NCI-H345 (cell line): Measurements from ENCODE around the gene ARL8B.
A peak's percentile ranks its signal among the peaks of the same experiment; 100 is the strongest.

Source experiments
- DNase-seq: peaks from one replicate; lab custom pipeline; 2025; lab: John Stamatoyannopoulos, UW

Gene ARL8B

GRCh38 chr3:5187156-5187919 lies 65.2 kb downstream of the ARL8B start, which contains the start of gene EDEM1:
TSS of gene EDEM1 (plus strand) at chr3:5187707. CDS start at chr3:5187806, 99 bp downstream.
- DNase-seq: peak; percentile 85

DNA sequence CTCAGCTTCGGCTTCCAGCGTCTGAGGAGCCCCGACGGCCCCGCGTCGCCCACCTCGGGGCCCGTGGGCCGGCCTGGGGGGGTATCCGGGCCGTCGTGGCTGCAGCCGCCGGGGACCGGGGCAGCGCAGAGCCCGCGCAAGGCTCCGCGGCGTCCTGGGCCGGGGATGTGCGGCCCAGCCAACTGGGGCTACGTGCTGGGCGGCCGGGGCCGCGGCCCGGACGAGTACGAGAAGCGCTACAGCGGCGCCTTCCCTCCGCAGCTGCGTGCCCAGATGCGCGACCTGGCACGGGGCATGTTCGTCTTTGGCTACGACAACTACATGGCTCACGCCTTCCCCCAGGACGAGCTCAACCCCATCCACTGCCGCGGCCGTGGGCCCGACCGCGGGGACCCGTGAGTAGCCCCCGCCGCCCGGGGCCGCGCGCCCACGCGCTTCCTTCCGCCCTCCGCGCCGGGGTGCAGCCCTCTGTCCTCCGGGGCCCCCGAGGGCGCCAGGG lies 65.9 kb downstream of the ARL8B start:
- DNase-seq: no peak

GRCh38 chr3:5188419-5189221 lies 66.5 kb downstream of the ARL8B start:
- peak; percentile 8 for DNase-seq

GRCh38 chr3:5190147-5190791 lies 68.2 kb downstream of the ARL8B start:
- DNase-seq: no peak

GRCh38 chr3:5191555-5192304 lies 69.6 kb downstream of the ARL8B start:
- DNase-seq: no peak

DNA sequence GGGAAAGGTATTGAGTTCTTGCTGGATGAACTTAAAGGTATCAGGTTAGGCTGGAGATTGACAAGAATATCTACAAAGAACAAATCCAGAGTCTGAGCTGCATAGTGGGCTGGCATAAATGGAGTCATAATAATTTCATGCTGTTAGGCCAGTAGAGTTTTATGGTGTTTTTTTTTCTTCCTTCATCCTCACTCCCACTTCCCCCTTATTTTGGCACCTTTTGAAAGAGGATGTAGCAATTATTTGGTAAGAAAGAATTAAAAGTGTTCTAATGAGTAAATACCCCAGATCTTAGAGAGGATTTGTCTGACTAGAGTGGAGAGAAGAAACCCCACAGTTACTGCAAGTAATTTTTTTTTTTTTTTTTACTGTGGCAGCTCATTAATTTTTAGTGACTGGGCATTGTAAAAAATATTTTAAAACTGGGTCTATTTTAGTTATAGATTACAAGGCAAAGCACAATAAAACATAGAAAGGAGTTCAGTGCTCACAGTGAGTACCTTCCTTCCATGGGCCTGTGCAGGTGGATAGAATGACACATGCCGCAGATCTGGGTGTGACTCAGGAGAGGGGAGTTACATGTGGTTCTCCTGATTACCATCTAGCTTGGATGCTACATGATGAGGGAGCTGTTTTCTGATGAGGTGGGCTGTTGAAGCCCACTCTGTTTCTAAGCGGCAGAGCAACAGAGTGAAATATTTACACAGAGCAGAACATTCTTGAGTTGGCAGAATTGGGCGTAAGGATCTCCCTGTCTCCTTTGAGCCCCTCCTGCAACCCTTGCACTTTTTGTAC lies 70.7 kb downstream of the ARL8B start:
- DNase-seq: no peak

DNA sequence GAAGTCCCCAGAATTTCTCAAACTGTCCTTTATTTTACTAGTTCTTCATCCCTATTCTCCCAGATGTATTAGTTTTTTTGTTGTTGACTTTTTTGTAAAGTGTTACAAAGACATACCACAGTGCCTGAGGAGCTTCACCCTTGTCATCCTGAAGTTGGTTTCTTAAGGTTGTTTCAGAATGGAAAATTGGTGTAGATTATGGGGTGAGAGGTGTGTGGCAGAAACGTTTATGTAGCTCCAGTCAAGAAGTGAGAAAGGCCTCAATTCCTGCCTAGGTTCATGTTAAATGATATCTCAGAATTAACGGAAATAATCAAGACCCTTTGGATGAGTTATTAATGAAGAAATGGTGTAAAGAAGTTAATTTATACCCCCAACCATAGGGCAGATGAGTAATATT lies 72.2 kb downstream of the ARL8B start:
- DNase-seq: no peak

DNA sequence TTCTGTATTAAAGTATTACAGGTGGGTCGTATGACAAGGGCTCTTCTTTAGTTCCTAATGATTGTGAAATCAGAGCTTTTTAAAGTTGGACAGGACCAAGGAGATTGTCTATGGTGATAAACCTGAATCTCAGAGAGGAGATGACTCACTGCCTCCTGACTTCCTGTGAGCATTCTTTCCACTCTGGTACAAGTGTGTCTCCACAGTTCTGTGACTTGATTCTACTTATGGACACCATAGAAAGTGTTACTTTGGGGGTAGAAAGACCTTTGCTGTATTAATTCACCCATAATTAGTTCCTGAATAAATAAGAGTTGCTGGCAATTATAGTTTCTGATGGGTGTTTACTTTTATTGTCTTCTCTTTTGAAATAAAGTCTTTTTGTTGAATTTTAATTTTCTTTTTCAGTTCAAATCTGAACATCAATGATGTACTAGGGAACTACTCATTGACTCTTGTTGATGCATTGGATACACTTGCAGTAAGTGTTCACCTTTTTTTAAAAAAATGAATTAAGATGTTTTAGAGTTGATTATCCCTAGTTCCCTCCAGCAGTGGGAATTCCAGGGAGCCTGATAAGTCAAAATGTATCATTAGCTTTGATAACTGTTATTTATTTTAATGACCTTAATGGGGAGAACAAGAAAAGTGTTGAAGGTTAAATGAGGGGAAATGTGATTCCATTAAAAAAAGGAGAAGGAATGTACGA lies 72.9 kb downstream of the ARL8B start:
- no peak for DNase-seq

DNA sequence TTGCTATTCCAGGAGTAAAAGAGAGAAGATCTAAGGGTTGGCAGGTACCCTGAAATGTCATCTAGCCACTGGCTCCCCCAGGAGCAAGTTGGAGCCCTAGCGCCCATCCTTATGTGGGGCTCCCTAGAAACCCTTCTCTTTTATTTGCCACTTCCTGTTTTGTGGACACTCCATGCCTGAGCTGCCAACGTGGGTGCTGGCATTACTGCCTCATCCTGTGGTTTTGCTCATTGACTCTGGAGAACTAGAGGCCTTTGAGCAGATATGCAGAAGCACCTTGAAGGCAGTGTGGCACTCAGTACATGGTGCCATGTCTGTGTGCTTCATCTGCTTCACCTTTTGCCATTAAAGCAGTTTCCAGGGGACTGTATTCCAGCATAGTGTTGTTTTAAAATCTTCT lies 73.5 kb downstream of the ARL8B start:
- DNase-seq: no peak

DNA sequence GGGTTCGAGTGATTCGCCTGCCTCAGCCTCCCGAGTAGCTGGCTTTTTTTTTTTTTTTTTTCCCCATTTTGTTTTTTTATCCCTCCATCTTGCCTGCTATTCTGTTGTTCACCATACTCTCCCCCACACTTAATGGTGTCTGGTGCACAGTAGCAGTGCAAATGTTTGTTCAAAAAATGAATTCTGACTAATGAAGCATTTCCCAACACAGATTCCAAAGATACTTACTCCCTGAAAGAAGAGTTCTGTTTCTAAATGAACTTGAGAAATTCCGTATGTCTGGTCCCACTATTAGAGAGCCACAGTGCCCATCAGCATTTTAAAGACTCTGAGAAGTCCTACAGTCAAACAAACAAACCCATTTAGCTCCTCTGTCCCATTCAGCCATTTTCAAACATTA lies 74.9 kb downstream of the ARL8B start:
- DNase-seq: no peak

GRCh38 chr3:5197470-5198312 lies 75.6 kb downstream of the ARL8B start:
- no peak for DNase-seq

- DNase-seq: no peak
Observed at GRCh38 chr3:5198313-5198677, 76.2 kb downstream of the ARL8B start.

GRCh38 chr3:5198986-5199731 lies 77.1 kb downstream of the ARL8B start:
- DNase-seq: no peak

GRCh38 chr3:5201536-5201935 lies 79.4 kb downstream of the ARL8B start:
- DNase-seq: no peak

DNA sequence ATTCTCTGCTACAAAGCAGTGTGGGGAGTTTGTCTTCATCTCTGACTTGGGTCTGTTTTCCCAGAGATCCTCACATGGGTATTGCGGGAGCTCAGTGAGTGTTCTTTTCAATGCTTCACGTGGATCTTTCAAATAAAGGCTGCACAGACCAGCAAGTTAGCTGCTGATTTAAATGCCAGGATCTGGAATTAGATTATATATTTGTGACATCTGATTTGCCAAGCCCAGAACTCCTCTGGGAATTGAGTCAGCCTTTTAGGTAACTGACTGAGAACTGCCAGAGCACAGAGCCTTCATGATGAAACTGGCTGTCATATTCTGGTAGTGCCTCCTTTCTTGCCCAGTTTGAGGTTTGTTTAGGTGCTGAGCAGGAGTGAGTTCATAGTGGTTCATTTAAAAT lies 80.1 kb downstream of the ARL8B start:
- no peak for DNase-seq

DNA sequence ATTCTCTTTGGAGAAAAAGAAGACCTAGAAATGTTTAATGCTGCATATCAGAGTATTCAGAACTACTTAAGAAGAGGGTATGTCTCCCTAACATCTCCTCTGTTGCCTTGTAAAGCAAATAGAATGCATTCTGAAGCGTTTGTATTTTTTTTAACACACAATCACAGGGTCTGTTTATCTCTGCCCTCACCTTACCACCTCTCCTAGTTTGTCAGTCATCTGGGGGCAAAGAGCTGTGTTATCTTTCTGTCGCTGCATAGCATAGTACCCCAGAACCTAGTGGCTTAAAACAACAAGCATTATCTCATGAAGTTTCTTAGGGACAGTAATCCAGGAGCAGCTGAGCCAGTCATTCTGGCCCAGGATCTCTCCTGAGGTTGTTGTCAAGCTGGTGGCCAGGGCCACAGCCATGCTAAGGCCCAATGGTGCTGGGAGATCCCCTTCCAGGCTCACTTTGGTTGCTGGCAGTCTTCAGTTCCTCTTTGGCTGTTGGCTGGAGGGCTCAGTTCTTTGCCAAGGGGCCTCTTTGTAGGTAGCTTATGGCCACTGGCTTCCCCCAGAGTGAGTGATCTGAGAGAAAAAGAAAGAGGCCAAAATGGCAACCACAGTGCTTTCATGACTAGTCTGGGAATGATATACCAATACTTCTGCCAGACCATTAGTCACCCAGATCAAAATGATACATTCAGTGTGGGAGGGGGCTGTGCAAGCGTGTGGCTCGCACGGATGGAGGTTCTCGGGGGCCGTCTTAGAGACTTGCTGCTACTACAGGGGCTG lies 83.3 kb downstream of the ARL8B start:
- DNase-seq: no peak

GRCh38 chr3:5210926-5211325 lies 88.8 kb downstream of the ARL8B start:
- no peak for DNase-seq
